Endothelial cell of umbilical vein (primary cell): ENCODE data around the gene MKLN1. TPM values are rescaled to one million over a fixed set of nuclear protein-coding genes. Genes with fewer than 3 reads are reported as not detected.

ENCODE experiments used
- BruUV-seq: library from RNA; stranded (reverse); fragments of 400-500 nt; replicated peaks from 2 replicates; lab custom pipeline; 2021; lab: Mats Ljungman, UMichigan
- CTCF ChIA-PET: fragments of 300-600, 350-600 bp; sonication (Branson Sonifier 250); formaldehyde crosslinking; loops from one replicate; lab custom pipeline; 2021; ENCODE audit warnings: antibody characterized with exemption, inconsistent platforms; lab: Charles Lee
- POLR2A ChIA-PET: fragments of 300-600, 350-600 bp; sonication (Branson Sonifier 250); formaldehyde crosslinking; loops from one replicate; lab custom pipeline; 2021; ENCODE audit warnings: antibody characterized with exemption, inconsistent platforms; lab: Charles Lee
- DNase-seq: peaks from one replicate; pipeline ENCODE4 v3.0.0-alpha.2; 2011; ENCODE audit warnings: low read depth, low spot score
- FAIRE-seq: peaks from 2 replicates; lab custom pipeline; 2011; peaks lifted over from hg19 to GRCh38; lab: Jason Lieb, UNC
- H2AFZ ChIP-seq: 2 replicates; pipeline ENCODE4 v1.6.0; 2012; ENCODE audit warnings: low read depth, low read length, control low read depth, inconsistent platforms
- H3K27ac ChIP-seq: 2 replicates; pipeline ENCODE4 v1.5.1; 2011; ENCODE audit warnings: low read depth, mild to moderate bottlenecking, control low read depth, low read length, moderate library complexity; ENCODE audit not compliant: insufficient read depth
- H3K27me3 ChIP-seq, 2 experiments: 2 replicates each; pipeline versions ENCODE4 v1.6.0 to v1.6.1; 2011; ENCODE audit warnings: low read length in 2 of 2, mixed read lengths in 1 of 2; ENCODE audit not compliant: control insufficient read depth in 2 of 2, insufficient read depth in 2 of 2
- H3K36me3 ChIP-seq, 2 experiments: 2 replicates in 1 of 2; 3 replicates in 1 of 2; pipeline ENCODE4 v1.5.1; 2011; ENCODE audit warnings: low read length in 2 of 2, mild to moderate bottlenecking in 1 of 2, moderate library complexity in 1 of 2; ENCODE audit not compliant: control insufficient read depth in 2 of 2, insufficient read depth in 2 of 2; ENCODE audit errors: extremely low read depth in 1 of 2
- H3K4me1 ChIP-seq: 3 replicates; pipeline ENCODE4 v1.5.1; 2011; ENCODE audit warnings: mild to moderate bottlenecking, low read length; ENCODE audit not compliant: control insufficient read depth, insufficient read depth; ENCODE audit errors: extremely low read depth
- H3K4me2 ChIP-seq: 2 replicates; pipeline ENCODE4 v1.6.1; 2011; ENCODE audit warnings: low read length, control low read depth, mixed read lengths; ENCODE audit not compliant: insufficient read depth
- H3K4me3 ChIP-seq, 3 experiments: fragments of 200-600 bp in 1 of 3; sonication (generic), shearing (Covaris generic) in 1 of 3; replicated peaks in 1 of 3; 2 replicates each; pipeline ENCODE4 v1.5.1; 2011 to 2016; ENCODE audit warnings: control low read depth in 3 of 3, low read length in 3 of 3, mild to moderate bottlenecking in 2 of 3, inconsistent platforms in 1 of 3, low read depth in 1 of 3, moderate library complexity in 1 of 3; ENCODE audit not compliant: insufficient read depth in 1 of 3
- H3K79me2 ChIP-seq: 2 replicates; pipeline ENCODE4 v1.6.0; 2012; ENCODE audit warnings: low read length, inconsistent platforms; ENCODE audit not compliant: control insufficient read depth, insufficient read depth
- H3K9ac ChIP-seq: replicated peaks from 2 replicates; pipeline ENCODE3; 2011; ENCODE audit warnings: low read length, control low read depth; ENCODE audit not compliant: insufficient read depth; ENCODE audit errors: extremely low read depth
- H3K9me1 ChIP-seq: replicated peaks from 3 replicates; pipeline ENCODE4 v1.6.0; 2011; ENCODE audit warnings: mild to moderate bottlenecking, low read length; ENCODE audit not compliant: control insufficient read depth, insufficient read depth; ENCODE audit errors: extremely low read depth
- H3K9me3 ChIP-seq: replicated peaks from 2 replicates; pipeline ENCODE4 v1.5.1; 2012; ENCODE audit warnings: low read length, inconsistent platforms; ENCODE audit not compliant: control insufficient read depth, insufficient read depth
- H4K20me1 ChIP-seq: replicated peaks from 2 replicates; pipeline ENCODE3; 2011; ENCODE audit warnings: mild to moderate bottlenecking, low read length; ENCODE audit not compliant: control insufficient read depth, insufficient read depth; ENCODE audit errors: extremely low read depth
- CTCF ChIP-seq, 2 donors: IDR thresholded peaks; 1 replicate in 1 of 2; 2 replicates in 1 of 2; pipeline ENCODE4 v1.5.1; 2011; ENCODE audit warnings: low read length in 2 of 2, mild to moderate bottlenecking in 2 of 2, moderate library complexity in 2 of 2, control low read depth in 1 of 2, inconsistent platforms in 1 of 2, low read depth in 1 of 2; ENCODE audit not compliant: insufficient read depth in 1 of 2; ENCODE audit errors: extremely low read depth in 1 of 2
- JUN ChIP-seq: IDR thresholded peaks from 2 replicates; pipeline ENCODE4 v1.6.1; 2011; ENCODE audit warnings: borderline replicate concordance, low read depth; ENCODE audit not compliant: insufficient read length, insufficient read depth
- MAX ChIP-seq: IDR thresholded peaks from 2 replicates; pipeline ENCODE4 v1.6.1; 2011; ENCODE audit not compliant: insufficient read depth, insufficient read length
- MYC ChIP-seq: IDR thresholded peaks from one replicate; pipeline ENCODE4 v1.6.1; 2011; ENCODE audit warnings: mild to moderate bottlenecking, low read depth, low read length
- POLR2A ChIP-seq: IDR thresholded peaks from 2 replicates; pipeline ENCODE4 v1.6.1; 2012; ENCODE audit warnings: low read depth, mild to moderate bottlenecking, control low read depth, low read length
- POLR2AphosphoS5 ChIP-seq: IDR thresholded peaks from 2 replicates; pipeline ENCODE4 v1.6.1; 2012; ENCODE audit warnings: low read depth, mild to moderate bottlenecking, control low read depth, low read length, moderate library complexity; ENCODE audit not compliant: insufficient read depth
- dilution Hi-C: fragments of 300-500 bp; cut with MboI; formaldehyde crosslinking; loops from one replicate; pipeline ENCODE4 v1.15.0; 2019; ENCODE audit warnings: low sequenced_read_pairs; ENCODE audit not compliant: extremely low pct_ligation_motif_present
- intact Hi-C: fragments of 100-400 bp; cut with micrococcal nuclease; formaldehyde crosslinking; loops from one replicate; pipeline ENCODE4 v1.10.0; 2022
- polyA plus RNA-seq, 4 experiments: library from polyadenylated mRNA; depleted of rRNA in 3 of 4; stranded (reverse) in 3 of 4; unstranded in 1 of 4; fragments of >200 nt; gene quantifications; 2 replicates each; pipeline versions ENCODE4 v1.2.1 to v1.2.3, GENCODE V29; 2011 to 2012; ENCODE audit warnings: missing spikeins in 1 of 4
- total RNA-seq: library from RNA; stranded (reverse); gene quantifications from 2 replicates; pipeline ENCODE4 v1.2.3, GENCODE V29; 2021

Gene MKLN1
- total and polyA plus RNA-seq, 2 donors (not counting 3 experiments of a cell fraction or from before 2014, with no cell fraction given), result 12.2 to 32.1 TPM

GRCh38 chr7:131467788-131468187, 140.1 kb downstream of the MKLN1 start:
- POLR2A ChIA-PET, result no interaction called here
- DNase-seq (no peak), FAIRE-seq (no peak)
- no TSS peak for BruUV-seq
- H3K9ac ChIP-seq, result no peak overlapping the region
- no peaks in the 10 kb centered on the region for H3K79me2 ChIP-seq
- CTCF ChIA-PET, result no interaction called here
- TF ChIP-seq CTCF (IDR thresholded peaks at IDR 0.05; ENCODE audit: extremely low read depth in 1 of 2, insufficient read depth in 1 of 2, low read depth in 1 of 2, low read length in 2 of 2) (no peak), POLR2AphosphoS5 (no peak), POLR2A (no peak), MAX (no peak), JUN (no peak), MYC (no peak)
- H3K4me2 ChIP-seq, result no peak overlapping the region
- no peak overlapping the region for H3K27ac ChIP-seq
- H4K20me1 ChIP-seq, result no peaks in the 10 kb centered on the region
- H2AFZ ChIP-seq, result no peak overlapping the region
- H3K4me1 ChIP-seq, result no peaks in the 10 kb centered on the region
- intact Hi-C loops (no loop called here), dilution Hi-C loops (no loop called here)
- no peaks in the 10 kb centered on the region for H3K9me3 ChIP-seq
- no peak overlapping the region for H3K4me3 ChIP-seq
- no peaks in the 10 kb centered on the region for H3K27me3 ChIP-seq
- no peaks in the 10 kb centered on the region for H3K9me1 ChIP-seq
- peaks cover 2 to 15% of the 10 kb centered on the region in 2 experiments for H3K36me3 ChIP-seq
